Mucosa of stomach (tissue), 1 donor: ENCODE results near the gene LRRC38.

Source experiments
- H3K27me3 ChIP-seq: one replicate; pipeline ENCODE4 v1.7.0; 2013; ENCODE audit warnings: mild to moderate bottlenecking, low read length; ENCODE audit not compliant: control insufficient read depth, insufficient read depth
- H3K36me3 ChIP-seq: one replicate; pipeline ENCODE4 v1.7.0; 2013; ENCODE audit warnings: low read length; ENCODE audit not compliant: control insufficient read depth, insufficient read depth
- H3K4me1 ChIP-seq: one replicate; pipeline ENCODE4 v1.7.0; 2013; ENCODE audit warnings: mild to moderate bottlenecking, low read length; ENCODE audit not compliant: control insufficient read depth, insufficient read depth
- H3K4me3 ChIP-seq: one replicate; pipeline ENCODE4 v1.7.0; 2013; ENCODE audit warnings: low read length
- H3K9ac ChIP-seq: one replicate; pipeline ENCODE4 v1.7.0; 2013; ENCODE audit warnings: mild to moderate bottlenecking, low read length, moderate library complexity
- H3K9me3 ChIP-seq: one replicate; pipeline ENCODE4 v1.7.0; 2013; ENCODE audit warnings: mild to moderate bottlenecking, low read length, moderate library complexity; ENCODE audit not compliant: control insufficient read depth
- donor health status: Pancreatic carcinoma.

The LRRC38 gene

GRCh38 chr1:13541435-13542215, 27.8 kb upstream of the LRRC38 start:
- Histone ChIP-seq H3K4me1 (no peaks in the 10 kb centered on the region), H3K9ac (no peak overlapping the region), H3K36me3 (no peaks in the 10 kb centered on the region), H3K9me3 (no peaks in the 10 kb centered on the region), H3K27me3 (no peaks in the 10 kb centered on the region), H3K4me3 (no peak overlapping the region)

GRCh38 chr1:13540866-13541265, 27.1 kb upstream of the LRRC38 start:
- Histone ChIP-seq H3K9me3 (no peaks in the 10 kb centered on the region), H3K36me3 (no peaks in the 10 kb centered on the region), H3K4me1 (no peaks in the 10 kb centered on the region), H3K27me3 (no peaks in the 10 kb centered on the region), H3K4me3 (no peak overlapping the region), H3K9ac (no peak overlapping the region)

GRCh38 chr1:13539683-13540082, 25.9 kb upstream of the LRRC38 start:
- H3K27me3 ChIP-seq: no peaks in the 10 kb centered on the region
- H3K9me3 ChIP-seq: no peaks in the 10 kb centered on the region
- no peak overlapping the region for H3K4me3 ChIP-seq
- no peaks in the 10 kb centered on the region for H3K36me3 ChIP-seq
- no peaks in the 10 kb centered on the region for H3K4me1 ChIP-seq
- H3K9ac ChIP-seq: no peak overlapping the region

DNA sequence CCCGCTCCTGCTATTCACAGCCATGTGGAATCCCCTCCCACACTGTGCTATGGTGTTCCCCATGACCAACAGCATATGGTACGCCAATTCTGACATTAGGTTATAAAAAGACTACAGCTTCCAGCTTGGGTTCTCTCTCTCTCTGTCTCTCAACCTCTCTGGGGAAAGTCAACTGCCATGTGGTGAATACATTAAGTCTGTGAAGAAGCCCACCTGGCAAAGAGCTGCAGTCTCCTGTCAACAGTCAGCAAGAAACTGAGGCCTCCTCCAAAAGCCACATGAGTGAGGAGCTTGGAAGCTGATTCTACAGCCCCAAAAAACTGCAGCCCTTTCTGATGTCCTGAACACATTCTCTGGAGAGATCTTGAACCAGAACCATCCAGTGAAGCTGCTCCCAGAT, 25.0 kb upstream of the LRRC38 start:
- Histone ChIP-seq H3K4me1 (no peaks in the 10 kb centered on the region), H3K4me3 (no peak overlapping the region), H3K9me3 (no peaks in the 10 kb centered on the region), H3K36me3 (no peaks in the 10 kb centered on the region), H3K27me3 (no peaks in the 10 kb centered on the region), H3K9ac (no peak overlapping the region)

GRCh38 chr1:13536571-13536970, 22.8 kb upstream of the LRRC38 start:
- Histone ChIP-seq H3K4me1 (no peaks in the 10 kb centered on the region), H3K9me3 (no peaks in the 10 kb centered on the region), H3K36me3 (no peaks in the 10 kb centered on the region), H3K27me3 (no peaks in the 10 kb centered on the region), H3K9ac (no peak overlapping the region), H3K4me3 (no peak overlapping the region)

DNA sequence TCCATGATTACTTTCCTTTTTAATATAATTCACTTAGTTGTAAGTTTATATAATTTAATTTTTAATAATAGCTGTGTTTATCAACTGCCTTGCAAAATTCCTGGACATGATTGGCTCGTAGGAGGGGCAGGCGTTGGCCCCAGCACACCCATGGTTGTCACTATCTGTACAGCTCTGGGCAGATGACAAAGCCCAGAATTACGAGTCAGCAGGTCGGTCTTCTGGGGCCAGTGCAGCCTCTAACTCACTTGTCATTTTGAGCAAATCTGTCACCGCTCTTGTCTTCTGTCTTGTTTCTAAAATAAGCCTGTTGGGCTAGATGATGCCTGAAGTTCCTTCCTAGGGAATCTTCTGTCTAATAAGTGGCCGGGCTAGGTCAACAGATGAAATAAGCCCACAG, 21.4 kb upstream of the LRRC38 start:
- Histone ChIP-seq H3K9me3 (no peaks in the 10 kb centered on the region), H3K4me3 (no peak overlapping the region), H3K27me3 (no peaks in the 10 kb centered on the region), H3K36me3 (no peaks in the 10 kb centered on the region), H3K9ac (no peak overlapping the region), H3K4me1 (no peaks in the 10 kb centered on the region)

DNA sequence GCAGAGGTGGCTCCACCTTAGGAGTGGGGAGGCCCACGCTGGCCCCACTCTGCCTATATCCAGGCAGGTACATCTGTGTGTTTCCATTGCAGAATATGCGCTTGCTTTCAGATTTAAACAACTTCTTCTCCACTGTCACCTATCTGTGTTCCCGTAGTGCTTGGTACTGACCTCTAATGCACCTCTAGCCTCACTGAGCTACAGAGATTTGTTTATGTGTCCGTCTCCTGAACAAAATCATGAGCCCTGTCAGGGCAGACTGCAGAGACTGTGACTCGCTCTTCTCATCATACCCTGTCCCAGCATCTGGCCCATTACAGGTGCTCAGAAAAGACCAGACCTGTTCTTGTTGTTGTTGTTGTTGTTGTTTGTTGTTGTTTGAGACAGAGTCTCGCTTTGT, 14.5 kb upstream of the LRRC38 start:
- Histone ChIP-seq H3K9me3 (no peaks in the 10 kb centered on the region), H3K4me3 (no peak overlapping the region), H3K36me3 (no peaks in the 10 kb centered on the region), H3K27me3 (no peaks in the 10 kb centered on the region), H3K9ac (no peak overlapping the region), H3K4me1 (no peaks in the 10 kb centered on the region)

DNA sequence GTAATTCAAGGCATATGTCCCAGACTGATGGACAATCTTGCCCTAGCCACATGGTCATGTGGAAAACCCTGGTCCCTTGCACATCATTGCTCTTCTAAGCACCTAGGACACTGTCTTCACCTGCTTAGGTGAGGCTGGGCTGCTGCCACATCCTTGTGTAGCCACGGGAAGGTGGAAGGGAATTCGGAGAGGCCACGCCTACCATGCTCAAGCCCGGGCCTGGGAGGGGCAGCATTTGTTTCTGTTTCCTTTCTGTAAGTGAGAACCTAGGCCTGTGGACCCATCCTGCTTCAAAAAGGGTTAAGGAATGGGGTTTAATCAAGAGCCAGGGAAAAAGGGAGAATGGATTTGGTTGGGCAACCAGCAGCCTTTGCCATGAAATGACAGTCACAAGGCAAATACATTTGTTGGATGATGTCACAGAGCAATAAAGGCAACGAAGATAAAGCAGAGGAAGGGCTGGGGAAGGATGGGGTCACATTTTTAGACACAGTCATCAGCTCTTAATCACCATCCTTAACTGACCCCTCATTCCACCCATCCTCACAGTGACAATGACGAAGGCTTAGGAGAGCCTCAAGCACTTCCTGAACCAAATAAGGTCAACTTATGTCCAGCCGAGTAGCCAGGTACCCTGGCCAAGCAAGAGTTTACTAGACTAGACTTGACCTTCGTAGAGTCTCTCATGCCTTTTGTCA, 10.1 kb upstream of the LRRC38 start:
- Histone ChIP-seq H3K9me3 (no peaks in the 10 kb centered on the region), H3K4me1 (no peaks in the 10 kb centered on the region), H3K36me3 (no peaks in the 10 kb centered on the region), H3K4me3 (no peak overlapping the region), H3K9ac (no peak overlapping the region), H3K27me3 (no peaks in the 10 kb centered on the region)

GRCh38 chr1:13520985-13521384, 7.2 kb upstream of the LRRC38 start:
- H3K9me3 ChIP-seq: no peaks in the 10 kb centered on the region
- peaks cover 20% of the 10 kb centered on the region for H3K27me3 ChIP-seq
- H3K4me3 ChIP-seq: no peak overlapping the region
- no peak overlapping the region for H3K9ac ChIP-seq
- H3K4me1 ChIP-seq: no peaks in the 10 kb centered on the region
- H3K36me3 ChIP-seq: no peaks in the 10 kb centered on the region

DNA sequence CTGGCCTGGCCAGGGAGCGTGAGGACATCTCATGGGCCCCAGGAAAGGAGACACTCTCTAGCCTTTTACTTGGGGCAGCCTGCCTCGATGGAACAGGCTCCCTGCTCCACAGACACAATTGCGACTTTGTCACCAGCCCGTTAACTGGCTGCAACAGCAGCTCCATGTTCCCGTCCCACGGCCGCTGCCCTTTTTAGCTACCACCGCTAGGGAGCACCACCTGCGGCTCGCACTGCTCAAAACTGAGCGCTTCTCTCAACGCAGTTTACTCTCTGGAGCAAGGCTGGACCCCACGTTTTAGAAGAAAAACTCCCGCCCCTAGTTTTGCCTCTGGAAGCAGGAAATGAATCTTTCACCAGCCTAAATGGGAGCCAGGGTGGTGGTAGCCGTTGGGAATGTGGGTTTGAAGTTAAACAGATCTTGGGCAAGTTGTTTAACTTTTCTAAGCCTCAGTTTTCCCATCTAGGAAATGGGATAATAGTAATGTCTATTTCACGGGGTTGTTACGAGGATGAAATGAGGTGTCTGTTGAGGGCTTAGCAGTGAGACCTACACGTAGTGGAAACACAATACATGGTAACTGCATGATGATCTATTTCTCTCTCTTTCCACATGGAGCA, 3.5 kb upstream of the LRRC38 start:
- Histone ChIP-seq H3K36me3 (no peaks in the 10 kb centered on the region), H3K9ac (no peak overlapping the region), H3K4me1 (no peaks in the 10 kb centered on the region), H3K27me3 (peaks cover 46% of the 10 kb centered on the region), H3K4me3 (no peak overlapping the region), H3K9me3 (no peaks in the 10 kb centered on the region)

DNA sequence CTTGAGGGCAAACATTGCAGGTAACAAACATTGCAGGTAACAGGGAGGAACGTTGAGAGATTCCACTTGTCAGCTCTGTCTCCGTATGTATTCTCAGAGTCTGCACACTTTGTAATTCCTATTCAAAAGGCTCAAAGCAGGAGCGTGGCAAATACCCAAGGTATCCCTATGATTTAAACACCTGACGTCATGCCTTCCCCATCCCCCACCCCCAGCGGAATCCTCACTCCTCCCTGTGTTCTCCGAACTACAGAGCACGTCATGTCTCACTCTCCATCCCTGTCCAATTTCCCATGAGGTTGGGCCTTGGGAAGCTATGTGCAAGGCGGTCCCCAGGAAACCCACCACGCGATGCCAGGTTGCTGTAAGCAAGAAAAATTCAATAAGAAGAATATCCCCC, 2.8 kb upstream of the LRRC38 start:
- no peaks in the 10 kb centered on the region for H3K9me3 ChIP-seq
- H3K4me3 ChIP-seq: no peak overlapping the region
- no peak overlapping the region for H3K9ac ChIP-seq
- no peaks in the 10 kb centered on the region for H3K36me3 ChIP-seq
- no peaks in the 10 kb centered on the region for H3K4me1 ChIP-seq
- peaks cover 53% of the 10 kb centered on the region for H3K27me3 ChIP-seq

- Histone ChIP-seq H3K4me1 (no peaks in the 10 kb centered on the region), H3K27me3 (peaks cover 60% of the 10 kb centered on the region), H3K9me3 (no peaks in the 10 kb centered on the region), H3K9ac (no peak overlapping the region), H3K36me3 (no peaks in the 10 kb centered on the region), H3K4me3 (no peak overlapping the region)
Measured at GRCh38 chr1:13514821-13515220, 1.0 kb upstream of the LRRC38 start.
